ENCODE data around the gene BEST2. TPM values are rescaled to one million over a fixed set of nuclear protein-coding genes. Genes with fewer than 3 reads are reported as not detected.

The BEST2 gene
- total RNA-seq, 1 experiment from 2014 or later = 3.3 TPM

DNA sequence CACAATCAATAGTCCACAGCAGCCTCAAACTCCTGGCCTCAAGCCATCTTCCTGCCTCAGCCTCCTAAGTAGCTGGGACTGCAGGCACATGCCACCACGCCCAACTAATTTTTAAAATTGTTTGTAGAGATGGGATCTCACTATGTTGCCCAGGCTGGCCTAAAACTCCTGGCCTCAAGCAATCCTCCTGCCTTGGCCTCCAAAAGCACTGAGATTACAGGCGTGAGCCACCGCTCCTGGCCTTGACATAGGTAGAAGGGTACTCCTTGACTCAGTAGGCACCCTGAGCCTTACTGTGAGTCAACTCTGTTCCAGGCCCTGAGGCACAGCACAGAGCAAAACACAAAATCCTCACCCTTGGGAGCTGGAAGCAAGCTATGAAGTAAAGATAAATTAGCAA, 35.7 kb upstream of the BEST2 start:
- H3K27me3 Mint-ChIP-seq (ENCODE audit: low read depth) = no peaks in the 10 kb centered on the region
- H3K4me3 Mint-ChIP-seq = no peak overlapping the region
- H3K9me3 Mint-ChIP-seq = no peaks in the 10 kb centered on the region
- ATAC-seq (no peak), DNase-seq (ENCODE audit: low spot score) (no peak)
- peaks cover 6% of the 10 kb centered on the region for H3K4me1 Mint-ChIP-seq
- POLR2A ChIA-PET = no interaction called here
- no peak overlapping the region for H3K27ac Mint-ChIP-seq
- TF ChIP-seq, protein P1, sequence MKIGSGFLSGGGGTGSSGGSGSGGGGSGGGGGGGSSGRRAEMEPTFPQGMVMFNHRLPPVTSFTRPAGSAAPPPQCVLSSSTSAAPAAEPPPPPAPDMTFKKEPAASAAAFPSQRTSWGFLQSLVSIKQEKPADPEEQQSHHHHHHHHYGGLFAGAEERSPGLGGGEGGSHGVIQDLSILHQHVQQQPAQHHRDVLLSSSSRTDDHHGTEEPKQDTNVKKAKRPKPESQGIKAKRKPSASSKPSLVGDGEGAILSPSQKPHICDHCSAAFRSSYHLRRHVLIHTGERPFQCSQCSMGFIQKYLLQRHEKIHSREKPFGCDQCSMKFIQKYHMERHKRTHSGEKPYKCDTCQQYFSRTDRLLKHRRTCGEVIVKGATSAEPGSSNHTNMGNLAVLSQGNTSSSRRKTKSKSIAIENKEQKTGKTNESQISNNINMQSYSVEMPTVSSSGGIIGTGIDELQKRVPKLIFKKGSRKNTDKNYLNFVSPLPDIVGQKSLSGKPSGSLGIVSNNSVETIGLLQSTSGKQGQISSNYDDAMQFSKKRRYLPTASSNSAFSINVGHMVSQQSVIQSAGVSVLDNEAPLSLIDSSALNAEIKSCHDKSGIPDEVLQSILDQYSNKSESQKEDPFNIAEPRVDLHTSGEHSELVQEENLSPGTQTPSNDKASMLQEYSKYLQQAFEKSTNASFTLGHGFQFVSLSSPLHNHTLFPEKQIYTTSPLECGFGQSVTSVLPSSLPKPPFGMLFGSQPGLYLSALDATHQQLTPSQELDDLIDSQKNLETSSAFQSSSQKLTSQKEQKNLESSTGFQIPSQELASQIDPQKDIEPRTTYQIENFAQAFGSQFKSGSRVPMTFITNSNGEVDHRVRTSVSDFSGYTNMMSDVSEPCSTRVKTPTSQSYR (CRISPR knock-in tag; IDR thresholded peaks at IDR 0.05) = no peak
- peak; percentile 79; the same call in 1 of the 2 replicates for TF ChIP-seq ZNF121 (CRISPR knock-in tag; IDR thresholded peaks at IDR 0.05)
- CTCF ChIA-PET = interaction anchor here (0.9 to 3.1 kb wide), 3 partner anchors 42 to 132 kb away, joined by 3 to 17 read pairs (median 6); no protein-coding TSS in a partner anchor
- peaks cover 51% of the 10 kb centered on the region for H3K36me3 Mint-ChIP-seq

DNA sequence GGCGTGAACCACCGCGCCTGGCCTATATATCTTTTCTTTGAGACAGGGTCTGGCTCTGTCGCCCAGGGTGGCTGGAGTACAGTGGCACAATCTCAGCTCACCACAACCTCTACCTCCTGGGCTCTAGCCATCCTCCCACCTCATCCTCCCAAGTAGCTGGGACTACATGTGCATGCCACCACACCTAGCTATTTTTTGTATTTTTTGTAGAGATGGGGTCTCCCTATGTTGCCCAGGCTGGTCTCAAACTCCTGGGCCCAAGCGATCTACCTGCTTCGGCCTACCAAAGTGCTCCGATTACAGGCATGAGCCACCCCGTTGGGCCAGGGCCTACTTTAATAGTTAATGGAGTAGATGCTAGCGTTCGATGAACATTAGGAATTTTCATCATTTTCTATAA, 31.3 kb upstream of the BEST2 start:
- Mint-ChIP-seq H3K9me3 (no peaks in the 10 kb centered on the region), H3K27me3 (ENCODE audit: low read depth) (no peaks in the 10 kb centered on the region), H3K4me1 (peaks cover 16% of the 10 kb centered on the region), H3K36me3 (peaks cover 25% of the 10 kb centered on the region), H3K4me3 (peak overlapping the region; percentile 79), H3K27ac (peak overlapping the region; percentile 48)
- ATAC-seq (no peak), DNase-seq (ENCODE audit: low spot score) (no peak)
- ChIA-PET POLR2A (no interaction called here), CTCF (interaction anchor here (3.2 kb wide), 1 partner anchor 165 kb away, joined by 12 read pairs; no protein-coding TSS in a partner anchor)
- TF ChIP-seq, protein P2, sequence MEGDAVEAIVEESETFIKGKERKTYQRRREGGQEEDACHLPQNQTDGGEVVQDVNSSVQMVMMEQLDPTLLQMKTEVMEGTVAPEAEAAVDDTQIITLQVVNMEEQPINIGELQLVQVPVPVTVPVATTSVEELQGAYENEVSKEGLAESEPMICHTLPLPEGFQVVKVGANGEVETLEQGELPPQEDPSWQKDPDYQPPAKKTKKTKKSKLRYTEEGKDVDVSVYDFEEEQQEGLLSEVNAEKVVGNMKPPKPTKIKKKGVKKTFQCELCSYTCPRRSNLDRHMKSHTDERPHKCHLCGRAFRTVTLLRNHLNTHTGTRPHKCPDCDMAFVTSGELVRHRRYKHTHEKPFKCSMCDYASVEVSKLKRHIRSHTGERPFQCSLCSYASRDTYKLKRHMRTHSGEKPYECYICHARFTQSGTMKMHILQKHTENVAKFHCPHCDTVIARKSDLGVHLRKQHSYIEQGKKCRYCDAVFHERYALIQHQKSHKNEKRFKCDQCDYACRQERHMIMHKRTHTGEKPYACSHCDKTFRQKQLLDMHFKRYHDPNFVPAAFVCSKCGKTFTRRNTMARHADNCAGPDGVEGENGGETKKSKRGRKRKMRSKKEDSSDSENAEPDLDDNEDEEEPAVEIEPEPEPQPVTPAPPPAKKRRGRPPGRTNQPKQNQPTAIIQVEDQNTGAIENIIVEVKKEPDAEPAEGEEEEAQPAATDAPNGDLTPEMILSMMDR (IDR thresholded peaks at IDR 0.05) = no peak

DNA sequence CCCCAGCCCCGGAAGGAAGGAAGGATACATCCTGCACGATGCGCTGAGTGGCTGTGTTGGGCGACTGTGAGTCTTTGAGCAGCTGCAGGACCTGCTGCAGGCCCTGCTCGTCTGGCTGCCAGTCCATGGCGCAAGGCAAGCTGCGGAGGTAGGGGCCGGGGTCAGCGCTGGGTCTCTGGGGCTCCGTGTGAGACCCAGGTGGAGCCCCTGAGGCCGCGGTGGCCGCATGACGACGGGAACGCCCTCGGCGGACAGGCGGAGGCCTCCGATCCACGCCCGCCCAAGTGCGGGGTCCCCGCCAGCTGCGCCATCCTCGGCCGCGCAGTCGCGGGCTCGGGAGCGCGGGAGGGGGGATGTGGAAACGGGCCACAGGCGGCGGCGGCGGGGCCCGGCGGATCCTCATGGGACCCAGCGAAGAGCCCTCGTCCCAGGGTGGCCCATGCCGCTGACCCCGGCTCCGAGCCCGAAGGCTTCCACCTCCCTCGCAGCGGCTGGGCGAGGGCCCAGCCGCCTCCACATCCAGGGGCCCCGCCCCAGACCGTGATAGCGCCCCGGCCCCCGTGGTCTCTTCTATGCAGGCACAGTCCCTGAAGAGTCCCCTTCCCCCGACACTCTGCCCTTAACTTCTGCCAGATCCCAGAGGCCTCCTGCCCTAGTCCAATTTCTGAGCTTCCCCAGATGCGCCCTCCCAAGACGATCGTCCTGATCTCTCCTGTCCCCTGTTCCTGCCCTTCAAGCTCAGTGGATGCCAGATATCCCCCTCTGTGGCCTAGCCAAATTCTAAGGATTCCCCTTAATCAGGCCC, 30.5 kb upstream of the BEST2 start:
- H3K4me1 Mint-ChIP-seq = peaks cover 16% of the 10 kb centered on the region
- H3K27ac Mint-ChIP-seq = peak overlapping the region; percentile 98
- no peaks in the 10 kb centered on the region for H3K27me3 Mint-ChIP-seq (ENCODE audit: low read depth)
- TF ChIP-seq ZNF121 (CRISPR knock-in tag; IDR thresholded peaks at IDR 0.05) (no peak), GRHL2 (CRISPR knock-in tag; IDR thresholded peaks at IDR 0.05; ENCODE audit: insufficient replicate concordance, severe bottlenecking) (no peak), FOXP1 (CRISPR knock-in tag; IDR thresholded peaks at IDR 0.05; ENCODE audit: borderline replicate concordance) (0 out of 2 replicates have a peak, but pooled peaks have one; percentile 19)
- TF ChIP-seq, protein P3, sequence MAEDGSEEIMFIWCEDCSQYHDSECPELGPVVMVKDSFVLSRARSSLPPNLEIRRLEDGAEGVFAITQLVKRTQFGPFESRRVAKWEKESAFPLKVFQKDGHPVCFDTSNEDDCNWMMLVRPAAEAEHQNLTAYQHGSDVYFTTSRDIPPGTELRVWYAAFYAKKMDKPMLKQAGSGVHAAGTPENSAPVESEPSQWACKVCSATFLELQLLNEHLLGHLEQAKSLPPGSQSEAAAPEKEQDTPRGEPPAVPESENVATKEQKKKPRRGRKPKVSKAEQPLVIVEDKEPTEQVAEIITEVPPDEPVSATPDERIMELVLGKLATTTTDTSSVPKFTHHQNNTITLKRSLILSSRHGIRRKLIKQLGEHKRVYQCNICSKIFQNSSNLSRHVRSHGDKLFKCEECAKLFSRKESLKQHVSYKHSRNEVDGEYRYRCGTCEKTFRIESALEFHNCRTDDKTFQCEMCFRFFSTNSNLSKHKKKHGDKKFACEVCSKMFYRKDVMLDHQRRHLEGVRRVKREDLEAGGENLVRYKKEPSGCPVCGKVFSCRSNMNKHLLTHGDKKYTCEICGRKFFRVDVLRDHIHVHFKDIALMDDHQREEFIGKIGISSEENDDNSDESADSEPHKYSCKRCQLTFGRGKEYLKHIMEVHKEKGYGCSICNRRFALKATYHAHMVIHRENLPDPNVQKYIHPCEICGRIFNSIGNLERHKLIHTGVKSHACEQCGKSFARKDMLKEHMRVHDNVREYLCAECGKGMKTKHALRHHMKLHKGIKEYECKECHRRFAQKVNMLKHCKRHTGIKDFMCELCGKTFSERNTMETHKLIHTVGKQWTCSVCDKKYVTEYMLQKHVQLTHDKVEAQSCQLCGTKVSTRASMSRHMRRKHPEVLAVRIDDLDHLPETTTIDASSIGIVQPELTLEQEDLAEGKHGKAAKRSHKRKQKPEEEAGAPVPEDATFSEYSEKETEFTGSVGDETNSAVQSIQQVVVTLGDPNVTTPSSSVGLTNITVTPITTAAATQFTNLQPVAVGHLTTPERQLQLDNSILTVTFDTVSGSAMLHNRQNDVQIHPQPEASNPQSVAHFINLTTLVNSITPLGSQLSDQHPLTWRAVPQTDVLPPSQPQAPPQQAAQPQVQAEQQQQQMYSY (CRISPR knock-in tag; IDR thresholded peaks at IDR 0.05) = peak; percentile 13; the same call in 1 of the 2 replicates
- H3K36me3 Mint-ChIP-seq = peaks cover 21% of the 10 kb centered on the region
- H3K9me3 Mint-ChIP-seq = no peaks in the 10 kb centered on the region
- H3K4me3 Mint-ChIP-seq = peak overlapping the region; percentile 95
- DNase-seq (ENCODE audit: low spot score) (peak; percentile 26), ATAC-seq (no peak)
- ChIA-PET POLR2A (interaction anchor here (0.9 to 5.4 kb wide), 2 partner anchors 15 to 29 kb away, joined by 5 to 44 read pairs; partner anchors contain the start of genes GET3 and TRIR), CTCF (interaction anchor here (0.5 to 4.4 kb wide), 6 partner anchors 37 to 164 kb away, joined by 4 to 35 read pairs (median 8); no protein-coding TSS in a partner anchor)

All from WTC11 (cell line).